ENCODE results near the gene PREX1. TPM values are rescaled to one million over a fixed set of nuclear protein-coding genes. Genes with fewer than 3 reads are reported as not detected.

PREX1 gene
- total RNA-seq, 2 experiments from 2014 or later = 20.7 to 25.3 TPM

GRCh38 chr20:48608756-48609155 lies 219.0 kb downstream of the PREX1 start:
- POLR2A ChIA-PET = no interaction called here
- no TSS peak for BruUV-seq (replicated peaks)
- CTCF ChIA-PET (ENCODE audit: unreplicated experiment) = no interaction called here

GRCh38 chr20:48607544-48607865 lies 220.3 kb downstream of the PREX1 start:
- Histone ChIP-seq H3K79me2 (ENCODE audit: insufficient read depth, low read depth, low read length) (no peaks in the 10 kb centered on the region), H2AFZ (ENCODE audit: low read length) (no peak overlapping the region), H3K4me1 (ENCODE audit: insufficient read depth, low read length, poor library complexity, severe bottlenecking) (no peaks in the 10 kb centered on the region), H3K9me2 (ENCODE audit: insufficient read depth, low read length) (no peaks in the 10 kb centered on the region), H3K9me3 (ENCODE audit: low read length) (no peaks in the 10 kb centered on the region), H3K36me3 (ENCODE audit: insufficient read depth, low read length) (no peaks in the 10 kb centered on the region), H3K4me2 (ENCODE audit: low read length) (no peak overlapping the region), H3K27ac (ENCODE audit: low read depth, low read length, poor library complexity, severe bottlenecking) (no peak overlapping the region), H4K20me1 (ENCODE audit: insufficient read depth, low read length) (no peaks in the 10 kb centered on the region), H3K4me3 (ENCODE audit: low read depth, low read length, poor library complexity, severe bottlenecking) (no peak overlapping the region)
- ChIA-PET POLR2A (no interaction called here), CTCF (ENCODE audit: unreplicated experiment) (no interaction called here)
- intact Hi-C loops (cut with micrococcal nuclease; ENCODE audit: unreplicated experiment) = no loop called here
- TF ChIP-seq CTCF (conservative IDR thresholded peaks at IDR 0.05; ENCODE audit: low read length) (no peak), EZH2phosphoT487 (IDR thresholded peaks at IDR 0.05; ENCODE audit: borderline replicate concordance, low read depth, low read length) (no peak)
- no peak for DNase-seq (ENCODE audit: low spot score)
- BruUV-seq (replicated peaks) = no TSS peak

More at GRCh38 chr20:48608756-48609155, 219.0 kb downstream of the PREX1 start:
- no peak overlapping the region for H2AFZ ChIP-seq (ENCODE audit: low read length)
- TF ChIP-seq CTCF (conservative IDR thresholded peaks at IDR 0.05; ENCODE audit: low read length) (no peak), EZH2phosphoT487 (IDR thresholded peaks at IDR 0.05; ENCODE audit: borderline replicate concordance, low read depth, low read length) (no peak)
- H4K20me1 ChIP-seq (ENCODE audit: insufficient read depth, low read length) = no peaks in the 10 kb centered on the region
- no peaks in the 10 kb centered on the region for H3K9me2 ChIP-seq (ENCODE audit: insufficient read depth, low read length)
- no peaks in the 10 kb centered on the region for H3K4me1 ChIP-seq (ENCODE audit: insufficient read depth, low read length, poor library complexity, severe bottlenecking)
- no peak overlapping the region for H3K4me3 ChIP-seq (ENCODE audit: low read depth, low read length, poor library complexity, severe bottlenecking)
- no peaks in the 10 kb centered on the region for H3K9me3 ChIP-seq (ENCODE audit: low read length)
- H3K79me2 ChIP-seq (ENCODE audit: insufficient read depth, low read depth, low read length) = no peaks in the 10 kb centered on the region
- intact Hi-C loops (cut with micrococcal nuclease; ENCODE audit: unreplicated experiment) = no loop called here
- no peak overlapping the region for H3K4me2 ChIP-seq (ENCODE audit: low read length)
- no peak for DNase-seq (ENCODE audit: low spot score)
- H3K27ac ChIP-seq (ENCODE audit: low read depth, low read length, poor library complexity, severe bottlenecking) = no peak overlapping the region
- H3K36me3 ChIP-seq (ENCODE audit: insufficient read depth, low read length) = no peaks in the 10 kb centered on the region

- Histone ChIP-seq H2AFZ (ENCODE audit: low read length) (no peak overlapping the region), H3K9me2 (ENCODE audit: insufficient read depth, low read length) (no peaks in the 10 kb centered on the region), H3K36me3 (ENCODE audit: insufficient read depth, low read length) (no peaks in the 10 kb centered on the region), H3K4me3 (ENCODE audit: low read depth, low read length, poor library complexity, severe bottlenecking) (no peak overlapping the region), H3K4me2 (ENCODE audit: low read length) (no peak overlapping the region), H3K79me2 (ENCODE audit: insufficient read depth, low read depth, low read length) (no peaks in the 10 kb centered on the region), H3K9me3 (ENCODE audit: low read length) (no peaks in the 10 kb centered on the region), H3K27ac (ENCODE audit: low read depth, low read length, poor library complexity, severe bottlenecking) (no peak overlapping the region), H3K4me1 (ENCODE audit: insufficient read depth, low read length, poor library complexity, severe bottlenecking) (peaks cover under 1% of the 10 kb centered on the region), H4K20me1 (ENCODE audit: insufficient read depth, low read length) (no peaks in the 10 kb centered on the region)
- no peak for DNase-seq (ENCODE audit: low spot score)
- ChIA-PET CTCF (ENCODE audit: unreplicated experiment) (no interaction called here), POLR2A (no interaction called here)
- intact Hi-C loops (cut with micrococcal nuclease; ENCODE audit: unreplicated experiment) = no loop called here
- TF ChIP-seq EZH2phosphoT487 (IDR thresholded peaks at IDR 0.05; ENCODE audit: borderline replicate concordance, low read depth, low read length) (no peak), CTCF (conservative IDR thresholded peaks at IDR 0.05; ENCODE audit: low read length) (no peak)
- no TSS peak for BruUV-seq (replicated peaks)
Observed at GRCh38 chr20:48606841-48607543, 220.8 kb downstream of the PREX1 start.

All from OCI-LY7 (cell line).